Muscle of arm (tissue), 12 donors: ENCODE results near the gene IPCEF1. TPM values are rescaled to one million over a fixed set of nuclear protein-coding genes. Genes with fewer than 3 reads are reported as not detected.

Experiments
- DNase-seq: peaks from one replicate; pipeline ENCODE4 v3.0.0-alpha.2; 2013
- polyA plus RNA-seq, 12 donors: library from polyadenylated mRNA; unstranded; fragments of 120-200 nt; gene quantifications; one replicate each; pipeline ENCODE4 v1.2.1, GENCODE V29; 2013; ENCODE audit not compliant: insufficient read length in 12 of 12

IPCEF1 gene
- polyA plus RNA-seq, 12 donors = 0.74 to 2.4 (median 1.2) TPM; not detected in 2

- DNase-seq = no peak
These were observed 17.4 kb upstream of the IPCEF1 start for GRCh38 chr6:154373971-154374370.

- no peak for DNase-seq
These were observed 14.7 kb upstream of the IPCEF1 start for GRCh38 chr6:154371281-154371680.

DNA sequence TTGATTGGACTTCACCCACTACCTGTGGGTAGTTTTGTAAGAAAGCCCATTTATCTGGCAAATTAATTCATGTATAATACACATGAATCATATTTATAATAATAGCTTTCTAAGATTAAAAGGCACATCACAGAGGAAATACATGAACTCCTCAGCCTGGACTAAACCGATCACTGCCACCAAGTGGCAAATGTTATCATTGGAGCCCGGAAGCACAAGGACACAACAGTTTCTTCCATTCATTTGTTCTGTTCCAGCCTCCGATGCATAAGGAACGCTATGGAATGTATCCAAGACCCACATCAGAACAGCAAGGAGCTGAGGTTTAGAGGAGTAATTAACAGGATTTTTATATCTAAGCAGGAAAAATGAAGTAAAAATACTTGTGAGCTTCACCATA lies 13.9 kb upstream of the IPCEF1 start:
- peak; percentile 20 for DNase-seq

DNA sequence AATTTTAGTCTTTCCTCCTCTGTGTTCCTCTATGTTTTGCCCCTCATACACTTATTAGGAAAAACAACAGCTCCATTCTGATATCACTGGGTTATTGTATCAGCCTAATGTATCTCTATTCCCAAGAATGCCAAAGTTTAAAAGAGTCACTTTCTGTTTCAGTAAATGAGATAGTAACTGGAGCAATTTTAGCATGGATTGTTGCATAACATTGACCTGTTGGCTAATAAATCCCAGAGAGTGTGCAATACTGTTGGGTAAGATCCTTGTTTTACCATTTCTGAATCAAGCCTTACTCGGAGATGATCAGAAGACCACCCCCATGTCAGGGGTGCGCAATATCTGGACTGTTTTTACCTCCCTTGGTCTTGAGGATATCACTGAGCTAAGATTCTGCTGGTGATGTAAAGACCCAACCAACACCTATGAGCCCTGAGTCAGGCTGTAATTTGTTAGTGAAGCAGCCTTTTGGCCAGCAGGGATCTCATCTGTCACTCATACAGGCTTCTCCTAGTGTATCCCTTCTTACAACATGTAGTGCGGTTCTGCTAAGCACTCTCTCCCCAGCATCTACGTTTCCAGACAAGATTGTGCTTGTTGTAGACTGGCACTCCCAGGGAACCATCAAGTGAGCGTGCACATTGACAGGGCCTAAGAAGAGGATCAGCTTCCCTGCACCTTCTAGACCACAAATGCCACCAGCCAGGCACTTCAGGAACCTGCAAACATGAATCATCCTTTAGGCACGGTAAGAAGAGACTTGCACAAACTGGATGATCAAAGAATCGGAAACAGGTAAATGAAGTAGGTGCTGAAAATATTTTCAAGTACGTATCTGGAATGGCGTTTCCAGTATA lies 11.5 kb upstream of the IPCEF1 start:
- DNase-seq = no peak

GRCh38 chr6:154367336-154367735 lies 10.7 kb upstream of the IPCEF1 start:
- DNase-seq = no peak

DNA sequence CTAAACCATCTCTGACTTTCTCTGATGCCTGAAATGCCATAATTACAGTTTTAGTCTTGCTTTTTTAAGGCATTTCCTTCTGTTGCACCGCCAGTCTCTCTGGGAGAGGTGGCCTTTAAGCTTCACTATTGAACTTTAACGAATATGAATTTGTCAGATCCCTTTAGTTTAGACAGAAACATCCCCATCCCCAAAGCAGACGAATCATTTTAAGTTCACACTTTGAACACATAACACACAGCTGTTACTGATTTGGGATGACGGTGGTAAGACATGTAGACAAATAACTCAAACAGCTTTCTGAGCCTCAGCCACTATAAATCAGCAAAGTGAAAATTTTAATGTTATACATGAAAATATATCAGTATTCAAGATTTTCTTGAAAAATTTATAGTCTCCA lies 7.2 kb upstream of the IPCEF1 start:
- no peak for DNase-seq

DNA sequence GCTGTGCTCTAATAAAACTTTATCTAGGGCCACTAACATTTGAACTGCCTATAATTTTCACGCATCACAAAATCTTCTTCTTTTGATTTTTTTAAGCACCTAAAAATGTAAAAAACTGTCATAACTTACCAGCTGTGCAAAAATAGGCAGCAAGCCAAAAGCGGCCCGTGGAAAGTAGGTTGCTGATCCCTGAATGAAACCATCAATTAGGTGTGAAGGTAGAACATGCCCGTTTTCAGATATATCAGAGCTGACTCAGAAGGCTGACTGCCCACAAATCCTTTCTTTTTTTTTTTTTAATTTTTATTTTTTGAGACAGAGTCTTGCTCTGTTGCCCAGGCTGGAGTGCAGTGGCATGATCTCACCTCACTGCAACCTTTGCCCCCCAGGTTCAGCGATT lies 4.9 kb upstream of the IPCEF1 start:
- DNase-seq = no peak

DNA sequence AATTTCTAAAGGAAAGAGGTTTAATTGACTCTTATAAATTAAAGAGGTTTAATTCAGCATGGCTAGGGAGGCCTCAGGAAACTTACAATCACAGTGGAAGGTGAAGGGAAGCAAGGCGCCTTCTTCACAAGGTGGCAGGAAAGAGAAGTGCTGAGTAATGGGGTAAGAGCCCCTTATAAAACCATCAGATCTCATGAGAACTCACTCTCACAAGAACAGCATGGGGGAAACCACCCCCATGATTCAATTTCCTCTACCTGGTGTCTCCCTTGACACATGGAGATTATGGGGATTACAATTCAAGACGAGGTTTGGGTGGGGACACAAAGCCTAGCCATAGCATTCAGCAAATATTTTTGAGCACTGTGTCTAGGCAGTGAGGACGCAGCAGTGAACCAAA lies 3.9 kb upstream of the IPCEF1 start:
- no peak for DNase-seq

- DNase-seq = no peak
These were observed 3.1 kb upstream of the IPCEF1 start for GRCh38 chr6:154359679-154360078.

GRCh38 chr6:154359161-154359574 lies 2.6 kb upstream of the IPCEF1 start:
- DNase-seq = peak; percentile 20

DNA sequence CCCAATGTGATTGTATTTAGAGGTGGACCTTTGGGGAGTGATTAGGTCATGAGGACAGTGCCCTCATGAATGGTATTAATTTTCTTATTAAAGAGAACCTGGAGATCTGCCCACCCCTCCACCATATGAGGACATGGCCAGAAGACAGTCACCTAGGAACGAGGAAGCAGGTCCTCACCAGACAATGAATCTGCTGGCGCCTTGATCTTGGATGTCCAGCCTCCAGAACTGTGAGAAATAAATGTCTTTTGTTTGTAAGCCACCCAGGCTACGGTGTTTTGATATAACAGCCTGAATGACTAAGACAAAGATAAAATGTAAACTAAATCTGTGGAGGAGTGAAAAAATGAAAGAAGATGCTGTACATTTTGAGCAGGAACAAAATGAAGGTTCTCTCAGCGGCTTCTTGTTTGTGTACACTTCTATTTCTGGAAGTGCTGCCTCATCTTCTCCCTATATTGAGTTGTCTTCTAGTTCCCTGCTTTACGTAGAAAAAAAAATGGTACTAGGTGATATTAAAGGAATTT lies 1.5 kb upstream of the IPCEF1 start:
- no peak for DNase-seq

DNA sequence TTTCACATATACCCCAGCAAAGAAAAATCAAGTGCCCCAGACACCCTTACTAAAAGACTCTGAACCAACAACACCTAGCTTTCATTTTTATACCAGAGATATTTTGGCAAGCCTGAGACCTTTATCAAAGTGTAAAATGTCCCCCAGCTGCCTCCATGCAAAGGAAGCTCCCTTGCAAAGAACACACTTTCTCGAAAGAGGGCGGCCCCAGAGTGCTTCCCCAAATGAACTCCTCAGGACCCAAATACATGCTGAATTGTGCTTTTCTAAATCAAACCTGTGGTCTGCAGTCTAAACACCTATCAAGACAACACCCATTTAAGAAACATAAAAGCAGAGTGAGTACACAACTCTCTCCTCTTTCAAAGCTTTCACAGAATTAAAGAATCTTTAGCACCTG lies 490 bp downstream of the IPCEF1 start:
- no peak for DNase-seq

- DNase-seq = no peak
These were observed 2.3 kb downstream of the IPCEF1 start for GRCh38 chr6:154354265-154354777.

GRCh38 chr6:154353626-154354025 lies 3.0 kb downstream of the IPCEF1 start:
- no peak for DNase-seq

GRCh38 chr6:154352898-154353585 lies 3.6 kb downstream of the IPCEF1 start:
- DNase-seq = no peak

- DNase-seq = no peak
These were observed 6.3 kb downstream of the IPCEF1 start for GRCh38 chr6:154350293-154350692.

GRCh38 chr6:154347981-154348380 lies 8.6 kb downstream of the IPCEF1 start:
- DNase-seq = no peak

DNA sequence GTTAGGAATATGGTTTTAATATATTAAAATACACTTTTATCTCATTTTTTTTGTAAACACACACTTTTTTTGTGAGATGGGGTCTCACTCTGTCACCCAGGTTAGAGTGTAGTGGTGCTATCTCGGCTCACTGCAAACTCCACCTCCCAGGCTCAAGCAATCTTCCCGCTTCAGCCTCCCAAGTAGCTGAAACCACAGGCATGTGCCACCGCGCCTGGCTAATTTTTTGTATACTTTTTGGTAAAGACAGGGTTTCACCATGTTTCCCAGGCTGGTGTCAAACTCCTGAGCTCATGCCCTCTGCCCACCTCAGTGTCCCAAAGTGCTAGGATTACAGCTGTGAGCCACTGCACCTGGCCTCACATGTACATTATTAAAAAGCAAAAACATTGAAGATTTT lies 10.8 kb downstream of the IPCEF1 start:
- no peak for DNase-seq

GRCh38 chr6:154343473-154344308 lies 12.9 kb downstream of the IPCEF1 start:
- DNase-seq = no peak

- no peak for DNase-seq
These were observed 14.7 kb downstream of the IPCEF1 start for GRCh38 chr6:154341871-154342270.

GRCh38 chr6:154341336-154341735 lies 15.3 kb downstream of the IPCEF1 start:
- DNase-seq = no peak
